Iris pigment epithelial cell (primary cell): ENCODE results near the gene USB1.

Experiments used
- DNase-seq: peaks from one replicate; pipeline ENCODE4 v3.0.0-alpha.2; 2011; ENCODE audit warnings: low read depth

USB1 gene

GRCh38 chr16:58048494-58049231 lies 47.5 kb downstream of the USB1 start:
- no peak for DNase-seq

GRCh38 chr16:58049232-58050185 lies 48.3 kb downstream of the USB1 start:
- no peak for DNase-seq

- DNase-seq: no peak
Observed at GRCh38 chr16:58051296-58051695, 50.1 kb downstream of the USB1 start.

GRCh38 chr16:58051821-58052603 lies 50.8 kb downstream of the USB1 start:
- no peak for DNase-seq

- no peak for DNase-seq
Observed at GRCh38 chr16:58053682-58054005, 52.4 kb downstream of the USB1 start.

- no peak for DNase-seq
Observed at GRCh38 chr16:58054289-58054688, 53.1 kb downstream of the USB1 start.

GRCh38 chr16:58056580-58056979 lies 55.4 kb downstream of the USB1 start:
- DNase-seq: no peak

- no peak for DNase-seq
Observed at GRCh38 chr16:58057121-58057520, 55.9 kb downstream of the USB1 start.

- DNase-seq: no peak
Observed at GRCh38 chr16:58057784-58058183, 56.6 kb downstream of the USB1 start.

- no peak for DNase-seq
Observed at GRCh38 chr16:58062821-58063220, 61.6 kb downstream of the USB1 start.

- no peak for DNase-seq
Observed at GRCh38 chr16:58063377-58064076, 62.3 kb downstream of the USB1 start.

- no peak for DNase-seq
Observed at GRCh38 chr16:58070585-58070984, 69.4 kb downstream of the USB1 start.
